D721Med (cell line): ENCODE data around the gene SSR3.
A peak's percentile ranks its signal among the peaks of the same experiment; 100 is the strongest.

ENCODE experiments used
- DNase-seq: peaks from one replicate; pipeline ENCODE4 v3.0.0; 2011; ENCODE audit warnings: low spot score; ENCODE audit not compliant: insufficient read length
- FAIRE-seq: peaks from 2 replicates; lab custom pipeline; 2011; peaks lifted over from hg19 to GRCh38; lab: Jason Lieb, UNC
- CTCF ChIP-seq: IDR thresholded peaks from 2 replicates; pipeline ENCODE4 v1.5.1; 2012; ENCODE audit warnings: mild to moderate bottlenecking, control low read depth; ENCODE audit not compliant: insufficient read depth; ENCODE audit errors: missing control alignments

Gene SSR3

GRCh38 chr3:156554842-156555687 is at the start of gene SSR3:
Gene SSR3 (minus strand): TSS chr3:156555117. CDS start chr3:156555089, 28 bp downstream.
- TF ChIP-seq CTCF, result no peak
- FAIRE-seq (no peak), DNase-seq (peak; percentile 29)

DNA sequence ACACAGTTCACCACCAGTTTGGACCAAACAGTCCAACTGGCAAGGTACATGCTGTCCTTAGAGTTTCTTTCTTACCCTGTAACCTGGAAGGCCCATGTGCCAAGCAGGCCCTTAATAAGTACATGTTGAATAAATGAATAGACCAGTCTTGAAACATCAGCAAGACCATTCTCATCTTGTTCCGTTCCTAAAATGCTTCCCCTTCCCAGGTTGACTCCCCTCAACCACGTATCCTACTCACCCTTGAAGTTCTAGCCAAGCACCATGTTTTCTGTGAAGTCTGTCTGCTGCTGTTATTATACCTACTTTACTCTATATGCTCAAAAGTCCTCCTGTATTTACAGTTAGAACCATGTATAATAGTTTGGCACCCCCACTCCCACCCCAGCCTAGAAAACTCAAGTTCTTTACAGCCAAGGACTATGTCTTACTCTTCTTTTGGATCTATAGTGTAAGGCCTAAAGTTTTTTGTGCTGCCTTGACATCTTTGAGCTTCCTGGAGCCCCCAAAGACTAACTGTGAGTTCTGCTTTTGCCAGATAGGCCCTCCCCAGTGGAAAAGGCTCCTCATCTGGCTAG is 49.2 kb upstream of the SSR3 start:
- DNase-seq (no peak), FAIRE-seq (no peak)
- no peak for TF ChIP-seq CTCF

- no peak for TF ChIP-seq CTCF
- FAIRE-seq, result no peak
- no peak for DNase-seq
Observed at GRCh38 chr3:156603379-156604017, 48.6 kb upstream of the SSR3 start.

DNA sequence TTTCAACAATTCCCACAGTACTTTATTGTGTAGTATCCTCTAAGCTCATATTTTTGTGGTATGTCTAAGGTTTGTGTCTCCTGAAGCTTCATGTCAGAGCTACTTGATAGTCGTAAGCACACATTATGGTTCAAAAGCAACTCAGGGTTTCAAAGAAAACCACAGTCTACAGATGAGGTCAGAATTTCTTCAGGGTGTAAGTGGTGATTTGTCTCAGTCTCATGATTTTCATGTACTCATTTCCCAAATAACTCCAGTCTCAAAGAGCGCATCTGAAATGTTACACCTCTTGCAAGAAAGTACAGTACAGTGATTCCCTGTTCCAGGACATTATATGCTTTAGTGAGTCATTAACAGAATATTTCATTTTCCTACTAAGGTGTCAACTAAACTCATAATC is 47.5 kb upstream of the SSR3 start:
- FAIRE-seq (no peak), DNase-seq (no peak)

DNA sequence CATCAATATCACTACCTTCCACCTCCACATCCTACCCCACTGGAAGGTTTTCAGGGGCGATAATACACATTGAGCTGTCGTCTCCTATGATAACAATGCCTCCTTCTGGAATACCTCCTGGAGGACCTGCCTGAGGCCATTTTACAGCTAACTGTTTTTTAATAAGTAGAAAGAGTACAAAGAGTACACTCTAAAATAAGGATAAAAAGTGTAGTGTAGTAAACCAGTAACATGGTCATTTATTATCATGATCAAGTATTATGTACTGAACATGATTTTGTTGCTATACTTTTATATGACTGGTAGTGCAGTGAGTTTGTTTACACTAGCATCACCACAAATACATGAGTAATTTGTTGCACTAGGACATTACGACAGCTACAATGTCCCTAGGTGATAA is 46.6 kb upstream of the SSR3 start:
- FAIRE-seq (no peak), DNase-seq (no peak)
- no peak for TF ChIP-seq CTCF

More for the DNA sequence above, 47.5 kb upstream of the SSR3 start:
- no peak for TF ChIP-seq CTCF

GRCh38 chr3:156600834-156601233 is 45.9 kb upstream of the SSR3 start:
- DNase-seq (no peak), FAIRE-seq (no peak)
- no peak for TF ChIP-seq CTCF
